Stomach (tissue), 9 donors: ENCODE results near the gene LRRC71. TPM values are rescaled to one million over a fixed set of nuclear protein-coding genes. Genes with fewer than 3 reads are reported as not detected.

ENCODE experiments used
- DNase-seq, 2 donors: peaks; one replicate each; pipeline versions ENCODE4 v3.0.0 to v3.0.0-alpha.2; 2013 to 2019
- H3K27ac ChIP-seq, 5 donors: fragments of 200-600 bp in 4 of 5; sonication (generic) in 4 of 5; one replicate each; pipeline ENCODE4 v1.5.1; 2013 to 2019; ENCODE audit warnings: mild to moderate bottlenecking in 1 of 5, moderate library complexity in 1 of 5
- H3K27me3 ChIP-seq, 3 donors: fragments of 200-600 bp; sonication (generic); one replicate each; pipeline ENCODE4 v1.5.1; 2017 to 2019; ENCODE audit warnings: mixed run types in 1 of 3
- H3K36me3 ChIP-seq, 4 donors: fragments of 200-600 bp; sonication (generic); 1 replicate in 3 of 4; 2 replicates in 1 of 4; pipeline ENCODE4 v1.5.1; 2016 to 2019
- H3K4me1 ChIP-seq, 4 donors: fragments of 200-600 bp; sonication (generic); one replicate each; pipeline ENCODE4 v1.5.1; 2016 to 2019
- H3K4me3 ChIP-seq, 4 donors: fragments of 200-600 bp; sonication (generic) in 3 of 4; one replicate each; pipeline ENCODE4 v1.5.1; 2016 to 2019; ENCODE audit warnings: mild to moderate bottlenecking in 1 of 4
- H3K9me3 ChIP-seq, 4 donors: fragments of 200-600 bp; sonication (generic); one replicate each; pipeline ENCODE4 v1.5.1; 2016 to 2019
- EP300 ChIP-seq: sonication (generic); formaldehyde crosslinking; IDR thresholded peaks from one replicate; pipeline ENCODE4 v1.6.1; 2017; ENCODE audit warnings: antibody characterized with exemption
- POLR2A ChIP-seq, 4 donors: fragments of 450-650 bp; IDR thresholded peaks; one replicate each; pipeline ENCODE4 v1.6.1; 2016; ENCODE audit warnings: antibody characterized with exemption in 4 of 4, control low read depth in 2 of 4, mild to moderate bottlenecking in 1 of 4, moderate library complexity in 1 of 4
- POLR2AphosphoS5 ChIP-seq, 3 donors: sonication (generic); formaldehyde crosslinking; IDR thresholded peaks; one replicate each; pipeline ENCODE4 v1.6.1; 2016; ENCODE audit warnings: antibody characterized with exemption in 3 of 3
- WGBS, 5 donors: extraction: QIAGEN DNeasy Blood & Tissue Kit in 3 of 5; methylation state at CpG; one replicate each; pipeline versions ENCODE4 v1.1.5 to v1.1.7; 2013 to 2018; 5-methylcytosine and 5-hydroxymethylcytosine counted together
- intact Hi-C: fragments of 100-400 bp; cut with DNase I; formaldehyde crosslinking; loops from one replicate; pipeline ENCODE4 v1.15.1; 2023; ENCODE audit warnings: low total_unique reads
- polyA plus RNA-seq, 3 donors: library from polyadenylated mRNA; stranded (reverse); fragments of 200-250 nt; gene quantifications; one replicate each; pipeline ENCODE4 v1.2.3, GENCODE V29; 2013
- total RNA-seq, 5 donors: library from RNA; depleted of rRNA; stranded (reverse); fragments of >200 nt; gene quantifications; one replicate each; pipeline versions ENCODE4 v1.1.0 to v1.2.3, GENCODE V29; 2014 to 2016
- TF ChIP-seq, protein P1 (sequence below), 7 experiments: fragments of 450-650 bp in 4 of 7; fragments of 200-600 bp in 3 of 7; sonication (generic) in 3 of 7; IDR thresholded peaks; one replicate each; pipeline ENCODE4 v1.5.1; 2016 to 2019; ENCODE audit warnings: antibody characterized with exemption in 7 of 7, control low read depth in 2 of 7, mild to moderate bottlenecking in 1 of 7
- donor health status: healthy with polysubstance abuse.
- donor health status: Bipolar disorder and iron deficiency.
- donor health status: healthy.

The LRRC71 gene
- total and polyA plus RNA-seq, 8 donors = 0.61 to 2.2 TPM; not detected in 6

DNA sequence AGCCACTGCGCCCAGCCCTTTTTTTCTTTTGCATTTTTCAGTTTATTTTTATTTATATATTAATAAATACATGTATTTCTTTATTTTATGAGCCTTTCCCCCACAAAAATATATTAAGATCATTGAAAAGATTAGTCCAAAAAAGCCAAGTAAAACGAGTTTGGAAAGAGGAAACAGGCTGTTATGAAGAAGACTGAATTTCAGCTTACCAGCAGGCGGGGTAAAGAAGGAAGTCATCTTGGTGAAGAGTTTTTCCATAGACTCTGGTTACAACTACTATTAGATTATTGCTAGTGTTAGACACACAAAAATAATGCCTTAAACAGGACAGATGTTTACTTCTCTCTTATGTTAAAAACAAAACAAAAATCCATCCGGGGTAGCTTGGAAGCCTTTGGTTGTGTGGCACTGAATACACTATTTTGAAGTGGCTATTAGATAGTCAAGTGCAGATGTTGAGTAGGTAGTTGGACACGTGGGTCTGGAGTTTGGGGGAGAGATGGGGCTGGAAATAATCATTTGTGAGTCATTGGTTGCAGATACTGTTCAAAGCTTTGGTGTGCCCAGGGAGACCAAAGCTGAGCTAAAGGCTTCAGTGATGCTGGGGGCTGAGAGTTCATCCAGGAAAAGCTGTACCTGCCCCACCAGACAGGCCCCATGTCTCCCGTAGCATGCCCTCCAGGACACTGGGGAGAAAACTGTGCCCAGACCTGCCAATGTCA, 8.7 kb upstream of the LRRC71 start:
- intact Hi-C loops = no loop called here

DNA sequence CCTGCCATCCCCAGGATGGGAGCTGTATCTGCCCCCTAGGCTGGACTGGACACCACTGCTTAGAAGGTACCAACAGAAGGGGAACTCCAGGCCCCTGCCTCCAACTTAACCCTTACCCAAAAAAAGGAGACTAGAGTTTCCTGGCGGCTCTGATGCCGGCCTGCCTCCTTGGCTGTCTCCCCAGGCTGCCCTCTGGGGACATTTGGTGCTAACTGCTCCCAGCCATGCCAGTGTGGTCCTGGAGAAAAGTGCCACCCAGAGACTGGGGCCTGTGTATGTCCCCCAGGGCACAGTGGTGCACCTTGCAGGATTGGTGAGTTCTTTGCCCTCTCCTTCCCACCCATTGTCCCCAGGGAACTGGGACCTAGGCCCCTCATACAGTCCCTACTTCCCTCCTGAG, 8.1 kb upstream of the LRRC71 start:
- H3K27ac ChIP-seq = no peak overlapping the region
- intact Hi-C loops = no loop called here
- peaks cover 0 to 66% (median 7%) of the 10 kb centered on the region in 3 donors for H3K27me3 ChIP-seq
- TF ChIP-seq EP300 (no peak), POLR2A (IDR thresholded peaks at IDR 0.05) (no peak), POLR2AphosphoS5 (IDR thresholded peaks at IDR 0.05) (no peak)
- TF ChIP-seq, protein P1, sequence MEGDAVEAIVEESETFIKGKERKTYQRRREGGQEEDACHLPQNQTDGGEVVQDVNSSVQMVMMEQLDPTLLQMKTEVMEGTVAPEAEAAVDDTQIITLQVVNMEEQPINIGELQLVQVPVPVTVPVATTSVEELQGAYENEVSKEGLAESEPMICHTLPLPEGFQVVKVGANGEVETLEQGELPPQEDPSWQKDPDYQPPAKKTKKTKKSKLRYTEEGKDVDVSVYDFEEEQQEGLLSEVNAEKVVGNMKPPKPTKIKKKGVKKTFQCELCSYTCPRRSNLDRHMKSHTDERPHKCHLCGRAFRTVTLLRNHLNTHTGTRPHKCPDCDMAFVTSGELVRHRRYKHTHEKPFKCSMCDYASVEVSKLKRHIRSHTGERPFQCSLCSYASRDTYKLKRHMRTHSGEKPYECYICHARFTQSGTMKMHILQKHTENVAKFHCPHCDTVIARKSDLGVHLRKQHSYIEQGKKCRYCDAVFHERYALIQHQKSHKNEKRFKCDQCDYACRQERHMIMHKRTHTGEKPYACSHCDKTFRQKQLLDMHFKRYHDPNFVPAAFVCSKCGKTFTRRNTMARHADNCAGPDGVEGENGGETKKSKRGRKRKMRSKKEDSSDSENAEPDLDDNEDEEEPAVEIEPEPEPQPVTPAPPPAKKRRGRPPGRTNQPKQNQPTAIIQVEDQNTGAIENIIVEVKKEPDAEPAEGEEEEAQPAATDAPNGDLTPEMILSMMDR (IDR thresholded peaks at IDR 0.05) = no peak
- H3K9me3 ChIP-seq = no peaks in the 10 kb centered on the region
- H3K4me1 ChIP-seq = peaks cover 0 to 26% (median 19%) of the 10 kb centered on the region in 4 donors
- DNase-seq = no peak
- peaks cover 3 to 46% (median 27%) of the 10 kb centered on the region in 4 donors for H3K36me3 ChIP-seq
- 73 to 84% (median 76%) methylated on average over 2 of the region's 2 CpGs; no CpG with 5 or more reads in 1 of the 5 donors for WGBS, 5 donors
- no peak overlapping the region for H3K4me3 ChIP-seq

More for the DNA sequence above, 8.7 kb upstream of the LRRC71 start:
- Histone ChIP-seq H3K4me1 (peaks cover 0 to 32% (median 23%) of the 10 kb centered on the region in 4 donors), H3K27me3 (peaks cover 0 to 66% (median 7%) of the 10 kb centered on the region in 3 donors), H3K27ac (no peak overlapping the region), H3K4me3 (no peak overlapping the region), H3K36me3 (peaks cover 3 to 50% (median 30%) of the 10 kb centered on the region in 4 donors), H3K9me3 (no peaks in the 10 kb centered on the region)
- DNase-seq = no peak
- 69 to 78% (median 72%) methylated on average over 6 of the region's 6 CpGs for WGBS, 5 donors
- TF ChIP-seq EP300 = no peak
- TF ChIP-seq POLR2AphosphoS5 (IDR thresholded peaks at IDR 0.05) = no peak
- TF ChIP-seq, protein P1 (IDR thresholded peaks at IDR 0.05) = no peak
- no peak for TF ChIP-seq POLR2A (IDR thresholded peaks at IDR 0.05)

DNA sequence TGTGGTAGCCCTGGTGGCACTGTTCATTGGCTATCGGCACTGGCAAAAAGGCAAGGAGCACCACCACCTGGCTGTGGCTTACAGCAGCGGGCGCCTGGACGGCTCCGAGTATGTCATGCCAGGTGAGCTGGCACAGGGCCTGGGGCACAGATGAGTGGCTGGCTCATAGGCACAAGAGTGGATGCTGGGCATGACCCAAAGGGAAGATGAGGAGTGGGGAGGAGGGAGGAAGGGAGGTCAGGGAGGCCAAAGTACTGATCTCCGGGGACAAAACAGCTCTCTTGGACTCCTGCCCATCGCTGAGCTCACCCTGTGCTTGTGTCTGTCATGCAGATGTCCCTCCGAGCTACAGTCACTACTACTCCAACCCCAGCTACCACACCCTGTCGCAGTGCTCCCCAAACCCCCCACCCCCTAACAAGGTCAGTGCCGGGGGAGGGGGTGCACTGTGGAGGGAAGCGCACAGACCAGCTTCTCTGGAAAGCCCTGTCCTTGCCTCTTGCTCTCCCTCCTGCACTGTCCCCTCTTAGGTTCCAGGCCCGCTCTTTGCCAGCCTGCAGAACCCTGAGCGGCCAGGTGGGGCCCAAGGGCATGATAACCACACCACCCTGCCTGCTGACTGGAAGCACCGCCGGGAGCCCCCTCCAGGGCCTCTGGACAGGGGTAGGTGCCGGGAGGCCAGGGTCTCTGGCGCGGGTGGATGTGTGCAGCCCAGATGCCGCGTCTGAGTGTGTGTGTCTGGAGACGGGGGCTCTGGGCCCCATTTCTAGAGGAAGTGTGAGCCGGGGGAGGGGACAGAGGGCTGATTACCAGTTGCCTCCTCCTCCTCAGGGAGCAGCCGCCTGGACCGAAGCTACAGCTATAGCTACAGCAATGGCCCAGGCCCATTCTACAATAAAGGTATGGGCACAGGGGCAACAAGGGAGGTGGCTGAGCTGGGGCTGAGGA, 7.3 kb upstream of the LRRC71 start:
- Histone ChIP-seq H3K9me3 (peaks cover 0 to 3% (median 0%) of the 10 kb centered on the region in 4 donors), H3K27ac (no peak overlapping the region), H3K4me3 (no peak overlapping the region), H3K27me3 (peaks cover 0 to 66% (median 7%) of the 10 kb centered on the region in 3 donors), H3K4me1 (peaks cover 0 to 18% (median 13%) of the 10 kb centered on the region in 4 donors), H3K36me3 (peaks cover 3 to 39% (median 27%) of the 10 kb centered on the region in 4 donors)
- DNase-seq = peak in 1 of 2 donors; percentile 61
- intact Hi-C loops = no loop called here
- TF ChIP-seq, protein P1 (IDR thresholded peaks at IDR 0.05) = no peak
- no peak for TF ChIP-seq POLR2AphosphoS5 (IDR thresholded peaks at IDR 0.05)
- 50 to 74% (median 69%) methylated on average over 21 to 24 of the region's 24 CpGs for WGBS, 5 donors

DNA sequence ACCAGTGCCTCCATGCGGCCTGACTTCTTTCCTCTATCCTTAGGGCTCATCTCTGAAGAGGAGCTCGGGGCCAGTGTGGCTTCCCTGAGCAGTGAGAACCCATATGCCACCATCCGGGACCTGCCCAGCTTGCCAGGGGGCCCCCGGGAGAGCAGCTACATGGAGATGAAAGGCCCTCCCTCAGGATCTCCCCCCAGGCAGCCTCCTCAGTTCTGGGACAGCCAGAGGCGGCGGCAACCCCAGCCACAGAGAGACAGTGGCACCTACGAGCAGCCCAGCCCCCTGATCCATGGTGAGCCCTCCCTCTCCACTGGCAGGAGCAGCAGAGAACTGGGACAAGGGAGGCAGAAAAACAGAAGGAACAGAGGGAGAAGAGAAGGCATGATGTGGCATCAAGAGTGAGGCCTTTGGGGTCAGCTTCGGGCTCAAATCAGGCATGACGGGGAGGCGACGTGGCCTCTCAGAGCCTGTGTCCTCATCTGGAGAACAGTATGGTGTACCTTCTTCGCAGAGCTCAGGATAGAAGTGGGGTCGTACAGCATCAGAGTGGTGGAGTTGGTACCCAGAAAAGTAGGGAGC, 6.5 kb upstream of the LRRC71 start:
- Histone ChIP-seq H3K4me1 (peaks cover 0 to 10% (median 9%) of the 10 kb centered on the region in 4 donors), H3K27me3 (peaks cover 0 to 61% (median under 1%) of the 10 kb centered on the region in 3 donors), H3K9me3 (peaks cover 0 to 9% (median 0%) of the 10 kb centered on the region in 4 donors), H3K36me3 (peaks cover 3 to 33% (median 27%) of the 10 kb centered on the region in 4 donors), H3K4me3 (no peak overlapping the region), H3K27ac (no peak overlapping the region)
- DNase-seq = no peak
- TF ChIP-seq, protein P1 (IDR thresholded peaks at IDR 0.05) = no peak
- TF ChIP-seq POLR2A (IDR thresholded peaks at IDR 0.05) (no peak), POLR2AphosphoS5 (IDR thresholded peaks at IDR 0.05) (no peak), EP300 (no peak)
- intact Hi-C loops = no loop called here
- 78 to 93% (median 86%) methylated on average over 10 to 13 of the region's 13 CpGs for WGBS, 5 donors
